GM19099 (cell line): Measurements from ENCODE around the gene CFD.

Source experiments
- POLR2A ChIP-seq: IDR thresholded peaks from 3 replicates; pipeline ENCODE4 v1.6.1; 2011; ENCODE audit warnings: low read depth; ENCODE audit not compliant: insufficient read length; ENCODE audit errors: extremely low read depth

CFD gene

GRCh38 chr19:901216-902092, 42.0 kb downstream of the CFD start:
- no peak for TF ChIP-seq POLR2A

DNA sequence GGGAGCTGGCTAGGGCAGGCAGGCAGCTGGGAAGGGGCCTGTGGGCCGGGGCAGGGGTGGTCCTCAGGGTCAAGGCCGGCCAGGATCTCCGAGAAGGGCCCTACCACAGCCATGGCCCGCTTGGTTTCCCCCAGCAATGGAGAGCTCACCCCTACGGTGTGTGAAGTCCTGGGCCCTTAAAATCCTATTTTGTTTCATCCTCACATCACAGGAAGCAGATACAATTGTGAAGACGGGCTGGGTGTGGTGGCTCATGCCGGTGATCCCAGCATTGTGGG, 42.6 kb downstream of the CFD start:
- TF ChIP-seq POLR2A, result no peak

- no peak for TF ChIP-seq POLR2A
Measured at GRCh38 chr19:902446-903226, 43.2 kb downstream of the CFD start.

GRCh38 chr19:903266-903797, 43.9 kb downstream of the CFD start:
- no peak for TF ChIP-seq POLR2A

DNA sequence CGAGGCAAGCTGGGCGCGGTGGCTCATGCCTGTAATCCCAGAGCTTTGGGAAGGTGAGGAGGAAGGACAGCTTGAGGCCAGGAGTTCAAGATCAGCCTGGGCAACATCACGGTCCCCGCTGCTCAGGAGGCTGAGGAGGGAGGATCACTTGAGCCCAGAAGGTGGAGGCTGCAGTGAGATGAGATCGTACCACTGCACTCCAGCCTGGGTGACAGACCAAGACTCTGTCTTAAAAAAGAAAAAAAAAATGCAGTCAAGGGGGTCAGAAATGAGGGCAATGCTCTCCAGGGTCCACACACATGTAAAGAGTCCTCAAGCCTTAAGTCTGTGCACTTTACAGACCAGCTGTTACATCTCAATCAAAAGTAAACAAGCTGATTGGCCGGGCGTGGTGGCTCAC, 45.1 kb downstream of the CFD start:
- no peak for TF ChIP-seq POLR2A

GRCh38 chr19:906480-906879, 47.0 kb downstream of the CFD start:
- no peak for TF ChIP-seq POLR2A

GRCh38 chr19:907183-907853, 47.9 kb downstream of the CFD start:
- TF ChIP-seq POLR2A, result no peak

- no peak for TF ChIP-seq POLR2A
Measured at GRCh38 chr19:911197-912033, 52.0 kb downstream of the CFD start.

- TF ChIP-seq POLR2A, result no peak
Measured at GRCh38 chr19:912181-913079, 53.0 kb downstream of the CFD start.
